ENCODE data around the gene HLA-DMA.

GRCh38 chr6:32983493-32983848 lies 30.6 kb upstream of the HLA-DMA start:
- no peak for TF ChIP-seq CTCF (IDR thresholded peaks at IDR 0.05; ENCODE audit: low read depth, low read length, missing input control)
- TF ChIP-seq REST (IDR thresholded peaks at IDR 0.05) = no peak
- no peak for TF ChIP-seq TAF1 (conservative IDR thresholded peaks at IDR 0.05)

All from liver (tissue), 3 donors.